IMR-90 (cell line): ENCODE results near the gene LPIN1.

Experiments
- CEBPB ChIP-seq: IDR thresholded peaks from 2 replicates; pipeline ENCODE4 v1.6.1; 2012; ENCODE audit warnings: low read depth, low read length, improper control_type of control experiment
- CTCF ChIP-seq: conservative IDR thresholded peaks from 2 replicates; pipeline ENCODE4 v1.5.1; 2012; ENCODE audit warnings: mild to moderate bottlenecking, low read depth, low read length, improper control_type of control experiment
- ELK1 ChIP-seq: fragments of 150-350 bp; IDR thresholded peaks from 2 replicates; pipeline ENCODE4 v1.6.1; 2016; ENCODE audit warnings: low read depth, mild to moderate bottlenecking, low read length, moderate library complexity, borderline replicate concordance
- FOS ChIP-seq: fragments of 150-350 bp; IDR thresholded peaks from 2 replicates; pipeline ENCODE4 v1.6.1; 2016; ENCODE audit warnings: low read depth, low read length
- MAZ ChIP-seq: IDR thresholded peaks from 2 replicates; pipeline ENCODE4 v1.6.1; 2012; ENCODE audit warnings: low read depth, mild to moderate bottlenecking, low read length, improper control_type of control experiment, moderate library complexity, borderline replicate concordance
- POLR2A ChIP-seq: IDR thresholded peaks from 2 replicates; pipeline ENCODE4 v1.6.1; 2012; ENCODE audit warnings: mild to moderate bottlenecking, low read depth, low read length
- SMC3 ChIP-seq: fragments of 150-350 bp; IDR thresholded peaks from 2 replicates; pipeline ENCODE4 v1.6.1; 2016; ENCODE audit warnings: low read depth, mild to moderate bottlenecking, antibody characterized with exemption, low read length, moderate library complexity
- USF2 ChIP-seq: fragments of 150-350 bp; IDR thresholded peaks from 2 replicates; pipeline ENCODE4 v1.6.1; 2017; ENCODE audit warnings: mild to moderate bottlenecking, antibody characterized with exemption, low read length, low read depth

GRCh38 chr2:11870064-11870463, 123.6 kb downstream of the LPIN1 start:
- TF ChIP-seq CTCF (no peak), POLR2A (no peak), MAZ (no peak), ELK1 (no peak), CEBPB (no peak), FOS (no peak), SMC3 (no peak), USF2 (no peak)
